CD4-positive, alpha-beta T cell treated with Interleukin-15 for 1 hour (primary cell): ENCODE results near the gene LRRC36.

Experiments
- DNase-seq: peaks from one replicate; pipeline ENCODE4 v3.0.0-alpha.2; 2020

The LRRC36 gene, protein sequence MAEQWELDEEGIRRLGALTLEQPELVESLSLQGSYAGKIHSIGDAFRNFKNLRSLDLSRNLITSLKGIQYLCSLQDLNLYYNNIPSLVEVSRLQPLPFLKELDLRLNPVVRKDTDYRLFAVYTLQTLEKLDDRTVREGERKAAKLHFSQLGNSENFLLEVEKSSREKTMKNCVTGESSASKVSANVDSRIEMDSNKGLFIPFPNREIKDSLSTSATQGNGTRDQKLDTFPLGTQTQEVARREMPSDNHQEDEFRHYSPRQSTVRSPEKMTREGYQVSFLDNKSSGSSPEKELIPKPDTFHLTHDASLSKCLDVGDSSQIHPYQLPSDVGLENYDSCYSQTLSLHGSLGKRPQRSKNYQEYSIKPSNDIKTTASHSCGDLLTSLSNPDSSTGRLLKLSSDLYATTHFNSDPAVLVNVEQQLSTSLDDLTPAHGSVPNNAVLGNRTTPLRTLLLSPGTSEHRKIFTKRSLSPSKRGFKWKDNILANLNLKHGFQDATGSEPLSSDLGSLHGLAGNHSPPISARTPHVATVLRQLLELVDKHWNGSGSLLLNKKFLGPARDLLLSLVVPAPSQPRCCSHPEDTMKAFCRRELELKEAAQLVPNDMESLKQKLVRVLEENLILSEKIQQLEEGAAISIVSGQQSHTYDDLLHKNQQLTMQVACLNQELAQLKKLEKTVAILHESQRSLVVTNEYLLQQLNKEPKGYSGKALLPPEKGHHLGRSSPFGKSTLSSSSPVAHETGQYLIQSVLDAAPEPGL

DNA sequence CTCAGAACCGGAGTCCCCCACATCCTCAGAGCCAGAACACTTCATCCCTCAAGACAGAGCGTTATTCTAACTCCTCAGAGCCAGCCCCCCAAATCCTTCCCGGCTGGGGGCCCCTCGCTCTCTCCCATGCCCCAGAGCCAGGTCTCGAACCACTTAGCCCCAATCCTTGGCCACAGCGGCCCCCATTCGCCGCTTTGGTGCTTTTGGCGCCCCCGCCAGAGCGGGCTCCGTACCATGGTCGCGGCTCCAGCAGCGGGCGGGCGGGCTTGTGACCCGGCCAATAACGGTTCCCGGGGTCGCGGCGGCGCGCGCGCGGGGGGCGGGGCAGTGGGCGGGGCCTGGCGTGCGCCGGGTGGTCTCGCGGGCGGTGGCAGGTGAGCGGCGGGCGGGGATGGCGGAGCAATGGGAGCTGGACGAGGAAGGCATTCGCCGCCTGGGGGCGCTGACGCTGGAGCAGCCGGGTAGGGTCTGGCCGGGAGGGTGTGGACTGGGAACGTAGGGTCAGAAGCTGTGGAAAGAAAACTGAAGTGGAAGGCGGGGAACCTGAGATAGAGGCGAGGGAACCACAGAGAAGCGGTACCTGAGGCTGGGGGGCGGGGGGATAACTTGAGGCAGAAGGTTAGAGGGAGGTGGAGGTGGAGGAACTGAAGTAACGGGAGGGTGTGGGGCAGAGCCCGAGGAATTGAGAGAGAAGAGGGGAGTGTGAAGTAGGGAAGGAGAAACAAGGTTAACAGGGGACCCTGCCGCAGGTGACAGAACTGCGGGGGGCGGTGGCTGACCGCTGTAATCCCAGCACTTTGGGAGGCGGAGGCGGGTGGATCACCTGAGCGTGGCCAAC lies at the start of gene LRRC36, which contains the start of gene KCTD19:
LRRC36 (plus strand) TSS at position 344 of the 838 bp plus-strand sequence; CDS start at position 392, 48 bp downstream.
KCTD19 (minus strand) TSS at position 270 of the 838 bp plus-strand sequence; CDS start at position 236, 34 bp downstream.
- DNase-seq, result peak; percentile 67

DNA sequence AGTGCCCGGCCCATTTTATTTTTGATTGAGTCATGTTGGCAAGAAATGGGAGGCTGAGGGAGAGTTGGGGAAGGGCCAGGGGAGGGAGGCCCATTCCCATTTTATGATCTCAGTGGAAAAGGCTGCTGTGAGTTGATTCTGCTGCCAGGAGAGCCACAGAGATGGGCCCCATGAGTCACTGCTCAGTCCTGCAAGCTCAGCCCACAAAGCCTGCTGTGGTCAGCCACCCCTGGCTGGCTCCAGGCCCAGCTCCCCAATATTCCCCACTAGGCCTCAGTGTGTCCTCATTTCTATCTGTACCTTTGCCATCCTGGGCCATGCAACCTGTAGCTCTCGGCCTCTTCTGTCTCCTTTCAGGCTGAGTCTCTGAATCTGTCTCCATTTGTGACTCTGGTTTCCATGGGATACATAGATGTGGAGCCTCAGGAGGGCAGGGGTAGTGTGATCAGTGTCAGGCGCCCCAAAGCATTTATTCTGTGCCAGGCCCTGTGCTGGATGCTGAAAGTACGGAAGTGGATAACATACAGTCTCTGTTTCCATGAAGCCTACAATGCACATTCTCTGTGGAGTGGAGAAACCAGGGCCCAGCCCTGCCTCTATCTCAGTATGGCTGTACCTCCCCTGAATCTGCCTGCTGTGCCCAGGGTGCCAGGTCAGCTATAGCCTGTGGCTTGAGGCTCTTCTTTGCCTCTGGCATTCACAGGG lies 49.2 kb upstream of the LRRC36 start:
- DNase-seq, result no peak

DNA sequence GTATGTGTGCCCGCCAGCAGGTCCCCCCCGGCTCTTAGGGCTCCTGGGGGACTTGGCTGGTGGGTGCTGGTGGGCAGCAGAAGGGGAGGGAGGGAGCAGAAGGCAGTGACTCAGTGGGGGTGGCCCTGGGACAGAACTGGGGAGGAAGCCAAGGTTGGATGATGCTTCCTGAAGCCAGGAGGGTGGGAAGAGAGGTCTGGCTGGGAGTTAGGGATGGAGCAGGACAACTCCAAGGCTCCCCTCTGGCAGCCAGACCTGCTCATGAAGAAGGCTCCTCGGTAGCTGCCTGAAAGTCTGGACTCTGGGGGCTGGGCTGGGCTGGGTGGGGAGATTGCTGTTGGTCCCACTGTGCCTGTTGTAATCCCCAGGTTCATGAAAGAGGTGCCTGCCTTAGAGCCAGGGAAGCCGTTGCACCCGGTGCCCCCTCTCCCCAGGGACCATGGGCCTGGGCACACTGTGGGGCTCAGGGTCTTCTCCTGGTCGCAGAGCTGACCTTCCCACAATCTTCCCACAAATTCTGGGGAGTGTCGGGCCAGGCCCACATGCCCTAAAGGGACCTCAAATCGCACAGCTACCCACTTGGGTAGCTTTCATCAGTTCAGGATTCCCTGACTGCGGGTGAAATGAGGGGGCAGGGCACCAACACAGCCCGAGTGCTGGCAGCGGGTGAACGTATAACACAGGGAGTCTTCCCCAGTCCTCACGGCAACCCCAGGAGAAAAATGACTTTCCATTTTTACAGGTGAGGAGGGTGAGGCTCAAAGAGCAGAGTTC lies 48.4 kb upstream of the LRRC36 start:
- no peak for DNase-seq

DNA sequence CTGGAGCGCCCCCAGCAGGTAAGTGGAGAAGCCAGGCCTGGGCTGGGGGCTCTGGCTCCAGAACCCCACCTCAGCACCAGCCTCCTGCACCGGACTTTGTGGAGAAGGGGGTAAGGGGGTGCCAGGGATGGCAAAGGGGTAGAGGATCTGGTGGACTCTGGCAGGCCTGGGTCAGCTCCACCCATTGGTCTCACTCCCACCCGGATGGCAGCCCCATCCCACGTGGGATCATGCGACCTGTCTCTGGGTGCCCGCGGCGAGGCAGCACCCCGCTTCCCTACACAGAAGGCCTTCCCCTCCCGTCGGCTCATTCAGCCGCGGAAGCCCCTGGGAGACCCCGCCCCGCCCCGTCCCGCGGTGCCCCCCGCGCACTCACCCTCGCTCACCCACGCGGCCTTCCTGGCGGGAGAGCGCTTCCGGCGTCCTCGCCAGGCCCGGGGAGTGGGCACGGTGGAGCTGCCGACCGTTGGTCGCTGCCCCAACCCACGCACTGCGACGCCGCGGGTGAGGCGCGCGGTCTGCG lies 47.8 kb upstream of the LRRC36 start:
- peak; percentile 24 for DNase-seq

DNA sequence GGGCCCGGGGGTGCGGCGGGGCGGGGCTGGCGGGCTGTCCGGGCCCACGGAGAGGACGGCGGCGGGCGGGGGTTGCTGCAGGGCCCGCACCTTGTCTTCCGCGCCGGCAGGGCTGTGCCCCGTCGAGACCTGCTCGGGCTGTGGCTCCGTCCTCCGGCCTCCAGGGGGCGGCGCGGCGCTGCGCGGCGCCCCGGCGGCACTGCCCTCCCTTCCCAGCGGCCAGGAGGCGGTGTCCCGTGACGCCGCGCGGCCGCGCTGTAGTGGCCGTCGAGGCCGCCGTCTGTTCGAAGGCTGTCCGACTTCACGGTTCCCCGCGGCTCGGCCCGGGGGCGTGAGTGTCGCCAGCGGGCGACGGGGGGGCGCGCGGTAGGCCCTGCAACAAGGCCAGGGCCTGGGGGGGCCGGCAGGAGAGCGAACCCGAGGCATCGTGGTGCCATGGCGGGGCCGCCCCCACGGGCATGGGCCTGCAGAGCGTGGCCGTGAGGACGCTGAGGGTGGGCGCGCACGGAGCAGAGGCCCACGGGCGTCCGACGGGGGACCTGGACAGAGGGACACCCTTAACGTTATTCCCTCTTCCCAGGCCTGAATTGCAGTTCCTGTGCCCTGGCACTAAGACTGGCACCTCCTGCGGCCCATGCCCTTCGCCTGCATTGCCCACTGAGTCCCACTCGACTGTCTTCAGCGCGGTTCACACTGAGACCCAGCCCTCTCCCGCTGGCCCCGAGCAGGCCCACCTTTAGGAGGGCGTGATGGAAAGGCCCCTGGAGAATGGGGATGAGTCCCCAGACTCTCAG lies 47.1 kb upstream of the LRRC36 start, which contains the start of gene PLEKHG4:
PLEKHG4 (plus strand) TSS at position 237 of the 794 bp plus-strand sequence; CDS start at position 750, 513 bp downstream.
- peak; percentile 85 for DNase-seq

DNA sequence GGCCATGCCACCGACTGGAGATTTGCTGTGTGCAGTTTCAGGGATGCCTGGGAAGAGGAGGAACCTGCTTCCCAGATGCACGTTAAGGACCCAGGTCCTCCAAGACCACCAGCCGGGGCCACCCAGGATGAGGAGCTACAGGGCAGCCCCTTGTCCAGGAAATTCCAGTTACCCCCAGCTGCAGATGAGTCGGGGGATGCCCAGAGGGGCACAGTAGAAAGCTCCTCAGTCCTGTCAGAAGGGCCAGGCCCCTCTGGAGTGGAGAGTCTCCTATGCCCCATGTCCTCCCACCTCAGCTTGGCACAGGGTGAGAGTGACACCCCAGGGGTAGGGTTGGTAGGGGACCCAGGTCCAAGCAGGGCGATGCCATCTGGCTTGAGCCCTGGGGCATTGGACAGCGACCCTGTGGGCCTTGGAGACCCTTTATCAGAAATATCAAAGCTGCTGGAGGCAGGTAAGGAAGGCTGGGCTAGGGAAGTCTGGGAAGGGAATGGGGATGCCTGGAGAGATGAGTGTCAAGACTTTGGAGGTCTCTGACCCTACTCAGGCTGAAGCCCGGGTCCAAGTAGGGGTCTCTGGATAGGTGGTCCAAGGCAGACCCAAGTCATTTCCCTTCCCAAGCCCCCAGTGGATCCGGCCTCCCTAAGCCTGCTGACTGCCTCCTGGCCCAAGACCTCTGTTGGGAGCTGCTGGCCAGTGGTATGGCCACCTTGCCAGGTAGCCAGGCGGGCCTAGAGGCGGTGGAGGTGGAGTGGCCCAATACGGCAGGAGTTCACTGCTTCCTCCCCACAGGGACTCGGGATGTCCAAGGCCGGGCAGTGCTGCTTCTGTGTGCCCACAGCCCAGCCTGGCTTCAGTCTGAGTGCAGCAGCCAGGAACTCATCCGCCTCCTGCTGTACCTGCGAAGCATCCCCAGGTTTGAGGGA lies 46.3 kb upstream of the LRRC36 start:
- DNase-seq, result no peak

DNA sequence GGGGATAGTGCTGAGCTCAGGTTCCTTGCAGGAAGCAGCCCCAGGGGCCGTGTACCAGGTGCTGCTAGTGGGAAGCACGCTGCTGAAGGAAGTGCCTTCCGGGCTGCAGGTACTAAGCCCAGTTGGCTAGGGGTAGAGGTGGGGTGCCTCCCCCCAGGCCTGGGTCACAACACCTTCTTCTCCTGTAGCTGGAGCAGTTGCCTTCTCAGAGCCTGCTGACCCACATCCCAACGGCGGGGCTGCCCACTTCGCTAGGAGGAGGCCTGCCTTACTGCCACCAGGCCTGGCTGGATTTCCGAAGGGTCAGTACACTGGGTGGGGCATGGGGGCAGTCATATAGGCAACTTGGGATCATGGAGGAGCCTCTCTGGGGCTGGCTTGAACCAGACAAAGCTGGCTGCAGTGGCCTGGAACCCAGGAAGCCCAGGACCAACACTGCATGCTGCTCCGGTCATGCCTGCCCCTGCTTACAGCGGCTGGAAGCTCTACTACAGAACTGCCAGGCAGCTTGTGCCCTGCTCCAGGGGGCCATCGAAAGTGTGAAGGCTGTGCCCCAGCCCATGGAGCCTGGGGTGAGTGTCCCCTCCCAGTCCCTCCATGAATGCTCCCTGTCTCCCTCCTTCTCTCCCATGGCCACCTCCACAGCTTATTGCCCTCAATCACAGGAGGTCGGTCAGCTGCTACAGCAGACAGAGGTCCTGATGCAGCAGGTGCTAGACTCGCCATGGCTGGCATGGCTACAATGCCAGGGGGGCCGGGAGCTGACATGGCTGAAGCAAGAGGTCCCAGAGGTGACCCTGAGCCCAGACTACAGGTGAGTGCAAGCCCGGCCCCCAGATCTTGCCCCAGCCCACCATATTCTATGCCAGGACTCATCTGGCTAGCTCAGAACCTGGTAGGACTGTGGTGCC lies 44.8 kb upstream of the LRRC36 start:
- no peak for DNase-seq

DNA sequence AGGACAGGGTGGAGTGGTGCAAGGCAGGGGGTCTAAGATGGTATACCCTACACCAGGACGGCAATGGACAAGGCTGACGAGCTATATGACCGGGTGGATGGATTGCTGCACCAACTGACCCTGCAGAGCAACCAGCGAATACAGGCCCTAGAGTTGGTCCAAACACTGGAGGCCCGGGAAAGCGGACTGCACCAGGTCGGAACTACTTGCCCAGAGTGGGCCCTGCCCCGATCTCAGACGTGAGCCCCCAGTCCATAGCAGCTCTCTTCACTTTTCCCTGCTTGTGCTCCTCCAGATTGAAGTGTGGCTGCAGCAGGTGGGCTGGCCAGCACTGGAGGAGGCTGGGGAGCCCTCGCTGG lies 44.2 kb upstream of the LRRC36 start:
- DNase-seq, result no peak

DNA sequence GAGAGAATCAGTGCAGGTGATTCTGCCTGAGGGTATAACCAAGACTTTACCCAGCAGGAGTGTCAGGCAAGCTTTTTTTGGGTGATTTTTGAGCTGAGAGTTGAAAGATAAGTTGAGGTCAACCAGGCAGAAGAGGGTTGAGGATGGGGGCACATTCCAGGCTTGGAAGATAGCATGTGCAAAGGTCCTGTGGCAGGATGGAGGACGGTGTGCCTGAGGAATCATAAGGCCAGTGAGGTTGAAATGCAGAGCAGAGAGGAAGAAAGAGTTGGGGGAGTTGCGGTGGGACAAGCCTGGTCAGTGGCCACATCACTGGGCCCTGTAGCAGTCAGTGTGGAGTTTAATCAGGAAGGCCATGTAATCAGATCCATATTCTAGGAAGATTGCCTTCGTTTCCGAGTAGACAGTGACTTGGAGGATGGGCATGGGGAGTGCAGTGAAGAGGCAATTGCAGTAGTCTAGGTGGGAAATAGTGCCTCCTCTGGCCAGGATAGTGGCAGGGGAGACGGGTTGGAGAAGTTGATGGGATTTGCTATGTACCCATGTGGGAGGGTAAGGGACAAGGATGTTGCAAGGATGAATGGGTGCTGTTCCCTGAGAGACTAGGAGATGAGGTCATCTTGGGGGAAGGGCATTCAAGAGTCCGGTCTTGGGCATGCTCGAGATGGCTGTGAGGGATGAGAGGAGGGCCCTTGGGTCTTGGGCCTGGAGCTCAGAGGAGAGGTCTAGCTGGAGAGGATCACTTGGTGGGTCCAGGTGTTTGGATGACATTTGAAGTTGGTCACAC lies 43.4 kb upstream of the LRRC36 start:
- no peak for DNase-seq

DNA sequence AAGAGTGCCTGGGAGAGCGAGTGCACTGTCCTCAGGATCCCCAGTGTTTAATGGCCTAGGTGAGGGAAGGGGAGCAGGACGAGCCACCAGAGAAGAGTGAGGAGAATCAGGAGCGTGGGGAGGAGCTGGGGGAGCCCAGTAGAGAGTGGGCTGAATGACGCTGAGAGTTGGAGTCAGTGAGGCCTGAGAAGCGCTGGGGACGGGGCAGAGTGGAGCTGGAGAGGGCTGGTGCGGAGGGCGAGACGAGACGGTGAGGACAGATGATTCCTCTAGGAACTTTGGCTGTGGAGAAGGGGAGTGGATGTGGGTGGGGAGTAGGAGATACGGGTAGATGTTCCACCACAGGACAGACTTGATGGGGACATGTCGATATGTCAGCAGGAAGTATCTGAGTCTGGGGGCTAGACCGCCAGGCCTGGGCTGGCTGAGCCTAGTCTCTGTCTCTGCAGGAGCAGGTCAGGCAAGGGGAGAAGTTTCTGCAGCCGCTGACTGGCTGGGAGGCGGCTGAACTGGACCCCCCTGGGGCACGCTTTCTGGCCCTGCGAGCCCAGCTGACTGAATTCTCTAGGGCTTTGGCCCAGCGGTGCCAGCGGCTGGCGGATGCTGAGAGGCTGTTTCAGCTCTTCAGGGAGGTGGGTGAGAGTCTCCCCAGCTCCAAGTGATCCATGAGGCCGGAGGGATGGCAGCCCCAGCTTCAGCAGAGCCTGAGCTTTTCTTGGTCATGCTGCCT lies 42.6 kb upstream of the LRRC36 start:
- DNase-seq, result no peak

DNA sequence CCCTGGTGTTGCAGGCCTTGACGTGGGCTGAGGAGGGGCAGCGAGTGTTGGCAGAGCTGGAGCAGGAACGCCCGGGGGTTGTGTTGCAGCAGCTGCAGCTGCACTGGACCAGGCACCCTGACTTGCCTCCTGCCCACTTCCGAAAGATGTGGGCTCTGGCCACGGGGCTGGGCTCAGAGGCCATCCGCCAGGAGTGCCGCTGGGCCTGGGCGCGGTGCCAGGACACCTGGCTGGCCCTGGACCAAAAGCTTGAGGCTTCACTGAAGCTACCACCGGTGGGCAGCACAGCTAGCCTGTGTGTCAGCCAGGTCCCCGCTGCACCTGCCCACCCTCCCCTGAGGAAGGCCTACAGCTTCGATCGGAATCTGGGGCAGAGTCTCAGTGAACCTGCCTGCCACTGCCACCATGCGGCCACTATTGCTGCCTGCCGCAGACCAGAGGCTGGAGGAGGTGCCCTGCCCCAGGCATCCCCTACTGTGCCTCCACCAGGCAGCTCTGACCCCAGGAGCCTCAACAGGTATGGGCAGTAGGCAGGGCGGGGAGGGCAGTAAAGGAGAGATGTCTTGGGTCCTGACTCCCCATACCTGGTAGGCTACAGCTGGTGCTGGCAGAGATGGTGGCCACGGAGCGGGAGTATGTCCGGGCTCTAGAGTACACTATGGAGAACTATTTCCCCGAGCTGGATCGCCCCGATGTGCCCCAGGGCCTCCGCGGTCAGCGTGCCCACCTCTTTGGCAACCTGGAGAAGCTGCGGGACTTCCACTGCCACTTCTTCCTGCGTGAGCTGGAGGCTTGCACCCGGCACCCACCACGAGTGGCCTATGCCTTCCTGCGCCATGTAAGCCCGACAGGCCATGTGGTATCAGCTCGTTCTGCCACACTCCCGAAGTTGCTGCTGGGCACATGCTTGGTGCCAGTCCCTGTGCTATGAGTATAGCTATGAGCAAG lies 41.6 kb upstream of the LRRC36 start:
- DNase-seq, result no peak

DNA sequence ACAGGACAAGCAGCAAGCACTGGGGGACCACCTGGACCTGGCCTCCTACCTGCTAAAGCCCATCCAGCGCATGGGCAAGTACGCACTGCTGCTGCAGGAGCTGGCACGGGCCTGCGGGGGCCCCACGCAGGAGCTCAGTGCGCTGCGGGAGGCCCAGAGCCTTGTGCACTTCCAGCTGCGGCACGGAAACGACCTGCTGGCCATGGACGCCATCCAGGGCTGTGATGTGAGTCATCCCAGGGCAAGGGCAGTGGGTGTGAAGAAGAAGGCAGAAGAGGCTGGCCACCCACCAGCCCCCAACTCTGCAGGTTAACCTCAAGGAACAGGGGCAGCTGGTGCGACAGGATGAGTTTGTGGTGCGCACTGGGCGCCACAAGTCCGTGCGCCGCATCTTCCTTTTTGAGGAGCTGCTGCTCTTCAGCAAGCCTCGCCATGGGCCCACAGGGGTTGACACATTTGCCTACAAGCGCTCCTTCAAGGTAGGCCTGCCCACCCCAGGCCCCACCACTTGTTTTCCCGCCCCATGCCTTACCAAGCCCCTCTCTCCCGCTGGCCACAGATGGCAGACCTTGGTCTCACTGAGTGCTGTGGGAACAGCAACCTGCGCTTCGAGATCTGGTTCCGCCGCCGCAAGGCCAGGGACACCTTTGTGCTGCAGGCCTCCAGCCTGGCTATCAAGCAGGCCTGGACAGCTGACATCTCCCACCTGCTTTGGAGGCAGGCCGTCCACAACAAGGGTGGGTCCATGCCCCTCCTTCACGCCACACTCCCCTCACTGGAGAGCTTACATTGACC lies 40.0 kb upstream of the LRRC36 start:
- DNase-seq, result no peak

DNA sequence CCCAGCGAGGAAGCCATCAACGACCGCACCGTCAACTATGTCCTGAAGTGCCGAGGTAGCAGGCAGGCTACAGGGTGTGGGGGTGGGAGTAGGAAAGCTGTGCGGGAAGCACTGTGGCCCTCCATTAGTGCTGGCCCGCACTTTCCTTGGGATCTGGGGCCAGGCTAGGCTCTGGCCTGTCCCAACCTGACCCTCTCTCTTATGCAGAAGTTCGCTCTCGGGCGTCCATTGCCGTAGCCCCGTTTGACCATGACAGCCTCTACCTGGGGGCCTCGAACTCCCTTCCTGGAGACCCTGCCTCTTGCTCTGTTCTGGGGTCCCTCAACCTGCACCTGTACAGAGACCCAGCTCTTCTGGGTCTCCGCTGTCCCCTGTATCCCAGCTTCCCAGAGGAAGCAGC lies 38.7 kb upstream of the LRRC36 start:
- no peak for DNase-seq

DNA sequence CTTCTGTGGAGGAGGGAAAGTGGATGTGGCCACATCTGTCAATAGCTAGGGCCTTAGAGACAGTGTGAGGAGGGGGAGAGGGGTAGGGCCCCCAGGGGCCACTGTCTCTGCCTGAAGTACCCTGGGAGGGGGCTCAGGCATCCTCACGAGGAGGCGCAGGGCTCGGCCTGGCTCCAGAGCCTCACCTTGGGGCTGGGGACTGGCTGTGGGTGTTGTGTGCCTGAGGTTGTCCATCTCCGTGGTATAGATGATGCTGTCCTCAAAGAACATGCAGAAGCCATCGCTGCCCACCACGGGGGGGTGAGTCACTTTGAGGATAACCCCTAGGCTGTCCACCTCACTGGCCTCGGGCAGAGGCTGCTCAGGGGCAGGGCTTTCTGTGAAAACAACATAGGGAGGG lies 35.2 kb upstream of the LRRC36 start:
- no peak for DNase-seq
